Measurements from ENCODE around the gene SAPCD2.

GRCh38 chr9:137022662-137023008 is 47.7 kb downstream of the SAPCD2 start:
- TF ChIP-seq CTCF (IDR thresholded peaks at IDR 0.05) = no peak
- no peak for TF ChIP-seq POLR2A (IDR thresholded peaks at IDR 0.05)

Data from uterus (tissue), 2 donors.